WTC11 (cell line): ENCODE results near the gene FABP3. TPM values are rescaled to one million over a fixed set of nuclear protein-coding genes. Genes with fewer than 3 reads are reported as not detected.

Source experiments
- ATAC-seq: fragments of 200-7000 bp; cut with Tn5 transposase; 2 replicates; pipeline ENCODE4 v1.10.0; 2021; ENCODE audit warnings: mild to moderate bottlenecking, moderate library complexity
- CTCF ChIA-PET: fragments of 300-600 bp; sonication (Branson Sonifier 250); formaldehyde crosslinking; loops from one replicate; lab custom pipeline; 2021; ENCODE audit warnings: antibody characterized with exemption; lab: Charles Lee
- POLR2A ChIA-PET: fragments of 350-600 bp; sonication (Branson Sonifier 250); formaldehyde crosslinking; loops from one replicate; lab custom pipeline; 2021; ENCODE audit warnings: antibody characterized with exemption; lab: Charles Lee
- DNase-seq: peaks from one replicate; pipeline ENCODE4 v3.0.0; 2021; ENCODE audit warnings: low spot score
- H3K27ac Mint-ChIP-seq: 2 replicates; pipeline ENCODE4 v1.8.0; 2021; ENCODE audit warnings: mixed read lengths
- H3K27me3 Mint-ChIP-seq: 2 replicates; pipeline ENCODE4 v1.8.0; 2021; ENCODE audit warnings: low read depth, mild to moderate bottlenecking, moderate library complexity, mixed read lengths
- H3K36me3 Mint-ChIP-seq: 2 replicates; pipeline ENCODE4 v1.8.0; 2021; ENCODE audit warnings: mixed read lengths
- H3K4me1 Mint-ChIP-seq: 2 replicates; pipeline ENCODE4 v1.8.0; 2022; ENCODE audit warnings: mixed read lengths
- H3K4me3 Mint-ChIP-seq: 2 replicates; pipeline ENCODE4 v1.8.0; 2021; ENCODE audit warnings: mild to moderate bottlenecking, moderate library complexity, mixed read lengths
- H3K9me3 Mint-ChIP-seq: 2 replicates; pipeline ENCODE4 v1.8.0; 2021; ENCODE audit warnings: mixed read lengths
- ATF1 ChIP-seq: sonication (generic); formaldehyde crosslinking; IDR thresholded peaks from 2 replicates; pipeline ENCODE4 v1.8.1; 2023; ENCODE audit warnings: mild to moderate bottlenecking, moderate library complexity, missing genetic modification reagents
- CREM ChIP-seq: sonication (generic); formaldehyde crosslinking; IDR thresholded peaks from 2 replicates; pipeline ENCODE4 v1.8.1; 2022; ENCODE audit warnings: mild to moderate bottlenecking, missing genetic modification reagents, moderate library complexity
- E2F4 ChIP-seq: sonication (generic); formaldehyde crosslinking; IDR thresholded peaks from 2 replicates; pipeline ENCODE4 v1.8.1; 2022; ENCODE audit warnings: low read depth, mild to moderate bottlenecking, moderate library complexity, missing genetic modification reagents, borderline replicate concordance
- ETV6 ChIP-seq: sonication (generic); formaldehyde crosslinking; IDR thresholded peaks from 2 replicates; pipeline ENCODE4 v1.8.1; 2022; ENCODE audit warnings: mild to moderate bottlenecking, missing genetic modification reagents
- GABPB1 ChIP-seq: sonication (generic); formaldehyde crosslinking; IDR thresholded peaks from 2 replicates; pipeline ENCODE4 v1.8.1; 2023; ENCODE audit warnings: mild to moderate bottlenecking, missing genetic modification reagents
- HMGA2 ChIP-seq: fragments of 250-450 bp; sonication (Bioruptor Pico); IDR thresholded peaks from 2 replicates; pipeline ENCODE4 v1.4.0; 2021; ENCODE audit warnings: mild to moderate bottlenecking, moderate library complexity
- JUN ChIP-seq: sonication (generic); formaldehyde crosslinking; IDR thresholded peaks from 2 replicates; pipeline ENCODE4 v1.8.0; 2023; ENCODE audit warnings: mild to moderate bottlenecking, missing genetic modification reagents
- NFE2L1 ChIP-seq: sonication (generic); formaldehyde crosslinking; IDR thresholded peaks from 2 replicates; pipeline ENCODE4 v1.8.1; 2023; ENCODE audit warnings: missing genetic modification reagents
- NR1H2 ChIP-seq: sonication (generic); formaldehyde crosslinking; IDR thresholded peaks from 2 replicates; pipeline ENCODE4 v1.9.0; 2021; ENCODE audit warnings: mild to moderate bottlenecking, moderate library complexity, missing genetic modification reagents
- OVOL2 ChIP-seq: fragments of 250-450 bp; sonication (Bioruptor Pico); IDR thresholded peaks from 2 replicates; pipeline ENCODE4 v1.9.0; 2021; ENCODE audit warnings: mild to moderate bottlenecking, borderline replicate concordance
- RELA ChIP-seq: sonication (generic); formaldehyde crosslinking; IDR thresholded peaks from 2 replicates; pipeline ENCODE4 v1.8.1; 2022; ENCODE audit warnings: missing genetic modification reagents, mild to moderate bottlenecking, borderline replicate concordance
- SP1 ChIP-seq: sonication (generic); formaldehyde crosslinking; conservative IDR thresholded peaks from 2 replicates; pipeline ENCODE4 v1.8.1; 2022; ENCODE audit warnings: missing genetic modification reagents
- TEAD4 ChIP-seq: sonication (generic); formaldehyde crosslinking; IDR thresholded peaks from 2 replicates; pipeline ENCODE4 v1.8.0; 2022; ENCODE audit warnings: mild to moderate bottlenecking, missing genetic modification reagents
- ZNF219 ChIP-seq: sonication (generic); formaldehyde crosslinking; IDR thresholded peaks from 2 replicates; pipeline ENCODE4 v1.8.0; 2023; ENCODE audit warnings: missing genetic modification reagents, mild to moderate bottlenecking, borderline replicate concordance
- ZNF232 ChIP-seq: sonication (generic); formaldehyde crosslinking; IDR thresholded peaks from 2 replicates; pipeline ENCODE4 v1.8.0; 2022; ENCODE audit warnings: mild to moderate bottlenecking, missing genetic modification reagents
- ZNF317 ChIP-seq: sonication (generic); formaldehyde crosslinking; IDR thresholded peaks from 2 replicates; pipeline ENCODE4 v1.8.1; 2023; ENCODE audit warnings: low read depth, mild to moderate bottlenecking, moderate library complexity, missing genetic modification reagents, borderline replicate concordance
- ZNF416 ChIP-seq: fragments of 250-450 bp; sonication (Bioruptor Pico); IDR thresholded peaks from 2 replicates; pipeline ENCODE4 v1.9.0; 2021; ENCODE audit warnings: mild to moderate bottlenecking, inconsistent platforms
- total RNA-seq: library from RNA; stranded (reverse); gene quantifications from 3 replicates; pipeline ENCODE4 v1.2.3, GENCODE V29; 2021
- TF ChIP-seq, protein P1 (sequence below): fragments of 250-450 bp; sonication (Bioruptor Pico); IDR thresholded peaks from 2 replicates; pipeline ENCODE4 v1.8.0; 2021; ENCODE audit warnings: mild to moderate bottlenecking
- TF ChIP-seq, protein P2 (sequence below): fragments of 250-450 bp; sonication (Bioruptor Pico); IDR thresholded peaks from 2 replicates; pipeline ENCODE4 v2.1.2; 2022; ENCODE audit warnings: mild to moderate bottlenecking, moderate library complexity
- TF ChIP-seq, protein P3 (sequence below): sonication (generic); formaldehyde crosslinking; IDR thresholded peaks from 2 replicates; pipeline ENCODE4 v1.8.1; 2023; ENCODE audit warnings: mild to moderate bottlenecking, missing genetic modification reagents, borderline replicate concordance
- TF ChIP-seq, protein P4 (sequence below): sonication (generic); formaldehyde crosslinking; IDR thresholded peaks from 2 replicates; pipeline ENCODE4 v1.8.0; 2023; ENCODE audit warnings: missing genetic modification reagents

FABP3 gene
- total RNA-seq, 1 experiment from 2014 or later, result 25.0 TPM

GRCh38 chr1:31382379-31382989 lies 9.6 kb upstream of the FABP3 start:
- Mint-ChIP-seq H3K36me3 (no peaks in the 10 kb centered on the region), H3K27ac (no peak overlapping the region), H3K4me1 (peaks cover 10% of the 10 kb centered on the region), H3K4me3 (no peak overlapping the region), H3K9me3 (no peaks in the 10 kb centered on the region), H3K27me3 (peaks cover 3% of the 10 kb centered on the region)
- ATAC-seq (no peak), DNase-seq (no peak)
- TF ChIP-seq ATF1 (CRISPR knock-in tag) (no peak), E2F4 (CRISPR knock-in tag) (no peak), ETV6 (no peak), ZNF232 (no peak), OVOL2 (no peak), JUN (CRISPR knock-in tag) (no peak), ZNF219 (CRISPR knock-in tag) (no peak)
- TF ChIP-seq, protein P1, sequence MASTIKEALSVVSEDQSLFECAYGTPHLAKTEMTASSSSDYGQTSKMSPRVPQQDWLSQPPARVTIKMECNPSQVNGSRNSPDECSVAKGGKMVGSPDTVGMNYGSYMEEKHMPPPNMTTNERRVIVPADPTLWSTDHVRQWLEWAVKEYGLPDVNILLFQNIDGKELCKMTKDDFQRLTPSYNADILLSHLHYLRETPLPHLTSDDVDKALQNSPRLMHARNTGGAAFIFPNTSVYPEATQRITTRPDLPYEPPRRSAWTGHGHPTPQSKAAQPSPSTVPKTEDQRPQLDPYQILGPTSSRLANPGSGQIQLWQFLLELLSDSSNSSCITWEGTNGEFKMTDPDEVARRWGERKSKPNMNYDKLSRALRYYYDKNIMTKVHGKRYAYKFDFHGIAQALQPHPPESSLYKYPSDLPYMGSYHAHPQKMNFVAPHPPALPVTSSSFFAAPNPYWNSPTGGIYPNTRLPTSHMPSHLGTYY, result no peak
- CTCF ChIA-PET, result interaction anchor here (1.4 kb wide), 1 partner anchor 39 kb away, joined by 4 read pairs; no protein-coding TSS in a partner anchor
- POLR2A ChIA-PET, result no interaction called here

DNA sequence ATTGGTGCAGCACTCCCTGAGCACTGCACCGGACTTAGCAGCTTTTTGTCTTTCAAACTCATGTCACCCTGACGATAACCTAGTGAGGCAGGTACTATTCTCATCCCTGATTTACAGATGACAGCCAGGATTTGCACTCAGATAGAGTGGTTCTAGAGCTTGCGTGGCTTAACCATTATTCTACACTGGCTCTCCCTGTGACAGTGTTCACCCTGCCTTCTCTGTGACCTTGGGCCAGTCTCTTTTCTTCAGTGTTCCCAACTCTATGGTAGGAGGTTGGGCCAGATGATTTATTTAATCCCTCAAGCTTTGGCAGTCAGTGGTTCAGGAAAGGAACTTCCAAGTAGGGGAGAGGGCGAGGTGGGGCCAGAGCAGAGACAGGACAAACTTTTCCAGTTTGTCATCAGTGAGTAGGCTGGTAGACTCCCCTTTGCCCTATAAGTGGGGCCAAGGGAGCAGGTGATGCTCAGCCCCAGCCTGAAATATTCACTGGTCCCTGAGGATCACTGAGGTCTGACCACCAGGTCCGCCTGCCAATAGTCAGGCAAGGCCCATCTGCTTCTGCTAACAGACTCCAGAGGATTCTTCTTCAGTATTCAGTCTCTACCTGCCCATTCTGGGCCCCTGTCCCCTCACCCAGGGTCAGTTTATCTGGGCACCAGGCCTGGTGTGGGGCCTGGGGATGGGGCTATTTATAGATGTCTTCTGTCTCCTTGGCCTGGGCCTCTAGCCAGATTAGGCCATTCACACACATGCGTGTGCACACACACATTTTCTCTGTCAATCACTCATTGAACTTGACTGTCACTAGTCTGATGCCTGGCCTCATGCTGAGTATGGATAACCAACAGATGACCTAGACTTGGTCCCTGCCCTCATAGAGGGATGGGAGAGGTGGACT lies 8.8 kb upstream of the FABP3 start:
- Mint-ChIP-seq H3K36me3 (no peaks in the 10 kb centered on the region), H3K4me3 (no peak overlapping the region), H3K4me1 (peaks cover 13% of the 10 kb centered on the region), H3K27ac (no peak overlapping the region), H3K27me3 (peaks cover 3% of the 10 kb centered on the region), H3K9me3 (no peaks in the 10 kb centered on the region)
- POLR2A ChIA-PET, result no interaction called here
- DNase-seq (no peak), ATAC-seq (no peak)
- CTCF ChIA-PET, result no interaction called here
- TF ChIP-seq SP1, result no peak
- TF ChIP-seq, protein P2, sequence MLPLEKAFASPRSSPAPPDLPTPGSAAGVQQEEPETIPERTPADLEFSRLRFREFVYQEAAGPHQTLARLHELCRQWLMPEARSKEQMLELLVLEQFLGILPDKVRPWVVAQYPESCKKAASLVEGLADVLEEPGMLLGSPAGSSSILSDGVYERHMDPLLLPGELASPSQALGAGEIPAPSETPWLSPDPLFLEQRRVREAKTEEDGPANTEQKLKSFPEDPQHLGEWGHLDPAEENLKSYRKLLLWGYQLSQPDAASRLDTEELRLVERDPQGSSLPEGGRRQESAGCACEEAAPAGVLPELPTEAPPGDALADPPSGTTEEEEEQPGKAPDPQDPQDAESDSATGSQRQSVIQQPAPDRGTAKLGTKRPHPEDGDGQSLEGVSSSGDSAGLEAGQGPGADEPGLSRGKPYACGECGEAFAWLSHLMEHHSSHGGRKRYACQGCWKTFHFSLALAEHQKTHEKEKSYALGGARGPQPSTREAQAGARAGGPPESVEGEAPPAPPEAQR (CRISPR knock-in tag), result no peak
- no peak for TF ChIP-seq HMGA2 (CRISPR knock-in tag)

DNA sequence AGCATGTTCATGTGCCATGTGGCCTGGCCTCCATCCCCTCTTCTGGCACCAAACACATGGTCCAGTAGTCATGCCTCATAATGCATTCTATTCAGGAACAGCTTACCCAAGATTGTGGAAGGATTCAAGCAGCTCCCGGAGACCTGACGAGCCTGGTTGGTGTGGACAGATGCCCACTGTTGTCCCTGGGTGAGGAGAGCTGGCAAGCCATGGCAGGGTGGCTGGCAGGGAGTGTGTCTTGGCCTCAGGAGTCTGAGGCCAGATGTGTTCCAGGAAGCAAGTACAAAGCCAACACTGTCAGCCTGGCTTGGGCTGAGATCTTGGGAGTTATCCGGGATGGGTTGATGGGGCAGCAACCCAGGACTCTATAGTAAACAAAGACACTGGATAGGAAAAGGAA lies 7.3 kb upstream of the FABP3 start:
- ATAC-seq, result no peak
- ChIA-PET CTCF (interaction anchor here (1.0 kb wide), 1 partner anchor 14 kb away, joined by 3 read pairs; no protein-coding TSS in a partner anchor), POLR2A (no interaction called here)
- H3K9me3 Mint-ChIP-seq, result no peaks in the 10 kb centered on the region
- peaks cover 22% of the 10 kb centered on the region for H3K4me1 Mint-ChIP-seq
- H3K27ac Mint-ChIP-seq, result no peak overlapping the region
- DNase-seq, result no peak
- peaks cover 3% of the 10 kb centered on the region for H3K27me3 Mint-ChIP-seq
- no peaks in the 10 kb centered on the region for H3K36me3 Mint-ChIP-seq
- no peak overlapping the region for H3K4me3 Mint-ChIP-seq
- TF ChIP-seq ZNF317 (CRISPR knock-in tag), result no peak
- no peak for TF ChIP-seq RELA (CRISPR knock-in tag)
- no peak for TF ChIP-seq NR1H2 (CRISPR knock-in tag)
- no peak for TF ChIP-seq TEAD4
- no peak for TF ChIP-seq NFE2L1 (CRISPR knock-in tag)
- TF ChIP-seq, protein P3, sequence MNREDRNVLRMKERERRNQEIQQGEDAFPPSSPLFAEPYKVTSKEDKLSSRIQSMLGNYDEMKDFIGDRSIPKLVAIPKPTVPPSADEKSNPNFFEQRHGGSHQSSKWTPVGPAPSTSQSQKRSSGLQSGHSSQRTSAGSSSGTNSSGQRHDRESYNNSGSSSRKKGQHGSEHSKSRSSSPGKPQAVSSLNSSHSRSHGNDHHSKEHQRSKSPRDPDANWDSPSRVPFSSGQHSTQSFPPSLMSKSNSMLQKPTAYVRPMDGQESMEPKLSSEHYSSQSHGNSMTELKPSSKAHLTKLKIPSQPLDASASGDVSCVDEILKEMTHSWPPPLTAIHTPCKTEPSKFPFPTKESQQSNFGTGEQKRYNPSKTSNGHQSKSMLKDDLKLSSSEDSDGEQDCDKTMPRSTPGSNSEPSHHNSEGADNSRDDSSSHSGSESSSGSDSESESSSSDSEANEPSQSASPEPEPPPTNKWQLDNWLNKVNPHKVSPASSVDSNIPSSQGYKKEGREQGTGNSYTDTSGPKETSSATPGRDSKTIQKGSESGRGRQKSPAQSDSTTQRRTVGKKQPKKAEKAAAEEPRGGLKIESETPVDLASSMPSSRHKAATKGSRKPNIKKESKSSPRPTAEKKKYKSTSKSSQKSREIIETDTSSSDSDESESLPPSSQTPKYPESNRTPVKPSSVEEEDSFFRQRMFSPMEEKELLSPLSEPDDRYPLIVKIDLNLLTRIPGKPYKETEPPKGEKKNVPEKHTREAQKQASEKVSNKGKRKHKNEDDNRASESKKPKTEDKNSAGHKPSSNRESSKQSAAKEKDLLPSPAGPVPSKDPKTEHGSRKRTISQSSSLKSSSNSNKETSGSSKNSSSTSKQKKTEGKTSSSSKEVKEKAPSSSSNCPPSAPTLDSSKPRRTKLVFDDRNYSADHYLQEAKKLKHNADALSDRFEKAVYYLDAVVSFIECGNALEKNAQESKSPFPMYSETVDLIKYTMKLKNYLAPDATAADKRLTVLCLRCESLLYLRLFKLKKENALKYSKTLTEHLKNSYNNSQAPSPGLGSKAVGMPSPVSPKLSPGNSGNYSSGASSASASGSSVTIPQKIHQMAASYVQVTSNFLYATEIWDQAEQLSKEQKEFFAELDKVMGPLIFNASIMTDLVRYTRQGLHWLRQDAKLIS (CRISPR knock-in tag), result no peak
- no peak for TF ChIP-seq GABPB1 (CRISPR knock-in tag)
- TF ChIP-seq ATF1 (CRISPR knock-in tag), result no peak
- TF ChIP-seq ZNF416 (CRISPR knock-in tag), result no peak
- TF ChIP-seq, protein P4, sequence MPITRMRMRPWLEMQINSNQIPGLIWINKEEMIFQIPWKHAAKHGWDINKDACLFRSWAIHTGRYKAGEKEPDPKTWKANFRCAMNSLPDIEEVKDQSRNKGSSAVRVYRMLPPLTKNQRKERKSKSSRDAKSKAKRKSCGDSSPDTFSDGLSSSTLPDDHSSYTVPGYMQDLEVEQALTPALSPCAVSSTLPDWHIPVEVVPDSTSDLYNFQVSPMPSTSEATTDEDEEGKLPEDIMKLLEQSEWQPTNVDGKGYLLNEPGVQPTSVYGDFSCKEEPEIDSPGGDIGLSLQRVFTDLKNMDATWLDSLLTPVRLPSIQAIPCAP, result no peak
- no peak for TF ChIP-seq CREM
